ENCODE measurements around the gene SKI.

SKI gene

DNA sequence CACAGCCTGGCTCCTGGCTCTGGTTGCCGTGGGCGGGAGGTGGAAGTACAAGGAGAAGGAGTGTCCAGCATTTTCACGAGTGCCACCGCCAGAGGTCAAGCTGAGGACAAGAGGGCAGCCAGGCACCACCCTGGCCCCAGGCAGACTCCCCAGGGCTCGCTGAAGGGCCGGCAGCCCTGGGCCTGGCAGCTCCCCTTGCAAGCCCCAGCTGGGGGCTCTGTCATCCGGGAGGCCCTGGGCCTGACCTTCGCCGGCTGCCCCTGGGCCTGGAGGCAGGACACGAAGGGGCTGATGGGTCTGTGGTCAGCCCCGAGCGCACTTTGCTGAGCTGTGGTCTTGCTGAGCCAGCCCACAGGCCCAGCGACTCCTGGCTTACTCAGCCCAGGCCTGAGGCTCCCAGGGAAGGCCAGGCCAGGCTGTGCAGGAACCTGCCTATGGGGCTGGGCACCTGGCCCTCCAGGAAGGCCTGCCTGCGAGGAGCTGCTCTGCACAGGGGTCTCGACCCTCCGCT, 88.4 kb downstream of the SKI start:
- TF ChIP-seq, protein P1, sequence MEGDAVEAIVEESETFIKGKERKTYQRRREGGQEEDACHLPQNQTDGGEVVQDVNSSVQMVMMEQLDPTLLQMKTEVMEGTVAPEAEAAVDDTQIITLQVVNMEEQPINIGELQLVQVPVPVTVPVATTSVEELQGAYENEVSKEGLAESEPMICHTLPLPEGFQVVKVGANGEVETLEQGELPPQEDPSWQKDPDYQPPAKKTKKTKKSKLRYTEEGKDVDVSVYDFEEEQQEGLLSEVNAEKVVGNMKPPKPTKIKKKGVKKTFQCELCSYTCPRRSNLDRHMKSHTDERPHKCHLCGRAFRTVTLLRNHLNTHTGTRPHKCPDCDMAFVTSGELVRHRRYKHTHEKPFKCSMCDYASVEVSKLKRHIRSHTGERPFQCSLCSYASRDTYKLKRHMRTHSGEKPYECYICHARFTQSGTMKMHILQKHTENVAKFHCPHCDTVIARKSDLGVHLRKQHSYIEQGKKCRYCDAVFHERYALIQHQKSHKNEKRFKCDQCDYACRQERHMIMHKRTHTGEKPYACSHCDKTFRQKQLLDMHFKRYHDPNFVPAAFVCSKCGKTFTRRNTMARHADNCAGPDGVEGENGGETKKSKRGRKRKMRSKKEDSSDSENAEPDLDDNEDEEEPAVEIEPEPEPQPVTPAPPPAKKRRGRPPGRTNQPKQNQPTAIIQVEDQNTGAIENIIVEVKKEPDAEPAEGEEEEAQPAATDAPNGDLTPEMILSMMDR (IDR thresholded peaks at IDR 0.05; ENCODE audit: borderline replicate concordance, insufficient read depth, low read depth, low read length): no peak
- no peak overlapping the region for H3K4me3 ChIP-seq (ENCODE audit: low read depth, low read length)

DNA sequence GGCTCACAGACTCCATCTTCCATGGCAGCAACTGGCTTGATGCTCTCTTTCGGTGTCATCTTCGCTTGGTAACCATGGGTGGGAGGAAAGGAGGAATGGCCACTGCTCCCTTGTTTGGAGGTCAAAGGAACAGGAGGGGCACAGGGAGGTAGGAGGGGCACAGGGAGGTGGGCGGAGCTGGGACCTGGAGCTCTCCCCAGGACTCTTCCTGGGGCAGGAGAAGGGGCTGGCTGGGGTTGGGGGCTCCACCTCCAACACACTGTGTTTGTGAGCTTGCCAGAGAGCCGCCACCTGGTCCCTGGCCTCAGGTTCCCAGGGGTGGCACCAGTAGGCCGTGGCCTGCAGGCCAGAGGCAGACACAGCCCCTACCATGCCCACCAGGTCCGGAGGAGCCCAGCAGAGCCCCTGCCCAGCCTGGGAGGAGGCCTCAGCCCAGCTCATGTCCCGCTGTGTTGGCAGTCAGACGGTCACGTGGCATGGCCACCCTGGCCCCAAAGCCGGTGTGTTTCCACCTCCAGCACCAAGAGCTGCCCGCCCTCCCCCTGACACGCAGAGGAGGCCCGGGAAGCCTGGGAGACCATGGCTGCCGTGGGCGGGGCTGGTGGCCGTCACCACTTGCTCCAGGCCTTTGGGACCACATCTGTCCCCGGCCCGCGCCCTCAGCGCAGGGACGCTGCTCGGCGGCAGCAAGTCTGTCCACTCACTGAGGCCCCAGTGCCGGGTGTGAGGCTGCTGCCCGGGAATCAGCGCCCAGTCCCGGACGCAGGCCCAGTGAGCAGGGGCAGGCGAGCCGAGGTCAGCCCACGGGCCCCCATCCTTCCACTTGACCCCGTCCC, 89.3 kb downstream of the SKI start:
- TF ChIP-seq, protein P1 (IDR thresholded peaks at IDR 0.05; ENCODE audit: borderline replicate concordance, insufficient read depth, low read depth, low read length): no peak
- H3K4me3 ChIP-seq (ENCODE audit: low read depth, low read length): no peak overlapping the region

DNA sequence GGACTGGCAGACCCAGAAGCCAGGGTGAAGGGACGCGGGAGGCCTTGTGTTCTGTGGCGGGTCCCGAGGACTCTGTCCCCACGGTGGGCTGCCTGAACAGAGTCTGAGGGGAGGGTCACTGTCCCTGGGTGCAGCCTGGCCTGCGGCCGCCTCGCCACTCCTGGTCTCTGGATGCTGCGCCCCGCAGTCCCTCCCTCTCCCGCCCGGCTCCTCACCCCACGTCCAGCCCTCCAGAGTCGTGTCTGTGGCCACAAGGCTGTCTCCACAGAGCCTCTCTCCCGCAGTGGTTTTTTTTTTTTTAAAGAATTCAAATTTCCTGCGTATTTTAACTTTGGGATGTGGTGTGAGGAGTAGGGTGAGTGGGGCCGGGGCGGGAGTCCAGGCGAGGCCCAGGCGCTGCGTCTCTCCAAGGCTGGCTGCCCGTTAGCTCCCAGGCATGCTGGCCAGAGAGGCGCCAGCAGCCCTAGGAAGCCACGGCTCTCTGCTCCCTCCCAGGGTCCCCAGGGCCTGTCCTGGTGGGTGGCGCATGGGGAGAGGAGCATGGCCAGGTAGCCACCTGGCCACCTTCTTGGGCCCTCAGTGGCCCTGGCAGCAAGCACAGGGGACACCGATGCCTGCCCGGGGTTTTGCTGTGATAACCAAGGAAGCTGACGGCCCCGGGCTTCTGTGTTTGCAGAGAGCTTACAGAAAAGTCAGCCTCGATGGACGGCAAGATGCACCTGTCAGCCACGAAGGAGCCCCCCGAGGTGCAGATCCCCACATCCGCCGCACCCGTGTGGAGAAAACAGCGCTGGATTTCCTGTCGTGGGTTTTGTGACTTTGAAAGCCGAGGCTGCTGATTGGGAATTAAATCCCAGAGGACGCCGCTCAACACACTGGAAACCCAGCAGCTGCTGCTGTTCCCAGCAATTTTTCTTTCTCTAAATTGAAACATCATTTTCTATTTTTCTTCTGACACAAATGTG, 90.5 kb downstream of the SKI start:
- no peak overlapping the region for H3K4me3 ChIP-seq (ENCODE audit: low read depth, low read length)
- TF ChIP-seq, protein P1 (IDR thresholded peaks at IDR 0.05; ENCODE audit: borderline replicate concordance, insufficient read depth, low read depth, low read length): no peak

DNA sequence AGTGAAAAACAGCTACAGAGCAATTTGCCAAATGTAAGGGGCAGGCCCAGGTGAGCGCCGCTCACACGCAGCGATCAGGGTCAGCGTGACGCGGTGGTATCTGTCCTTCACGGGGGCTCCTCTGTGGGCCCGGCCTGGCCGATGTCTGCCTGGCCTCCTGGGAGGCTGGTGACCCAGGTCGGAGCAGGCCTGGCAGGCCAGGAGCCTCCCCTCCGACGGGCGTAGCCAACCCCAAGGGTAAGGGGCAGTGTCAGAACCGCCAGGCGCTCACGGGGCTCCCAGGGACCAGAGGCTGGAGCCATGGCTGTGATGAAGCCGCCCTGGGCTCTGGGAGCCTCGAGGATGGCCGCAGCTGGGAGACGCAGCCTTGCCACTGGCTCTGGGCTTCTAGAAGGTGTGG, 91.2 kb downstream of the SKI start:
- H3K4me3 ChIP-seq (ENCODE audit: low read depth, low read length): no peak overlapping the region
- TF ChIP-seq, protein P1 (IDR thresholded peaks at IDR 0.05; ENCODE audit: borderline replicate concordance, insufficient read depth, low read depth, low read length): no peak

DNA sequence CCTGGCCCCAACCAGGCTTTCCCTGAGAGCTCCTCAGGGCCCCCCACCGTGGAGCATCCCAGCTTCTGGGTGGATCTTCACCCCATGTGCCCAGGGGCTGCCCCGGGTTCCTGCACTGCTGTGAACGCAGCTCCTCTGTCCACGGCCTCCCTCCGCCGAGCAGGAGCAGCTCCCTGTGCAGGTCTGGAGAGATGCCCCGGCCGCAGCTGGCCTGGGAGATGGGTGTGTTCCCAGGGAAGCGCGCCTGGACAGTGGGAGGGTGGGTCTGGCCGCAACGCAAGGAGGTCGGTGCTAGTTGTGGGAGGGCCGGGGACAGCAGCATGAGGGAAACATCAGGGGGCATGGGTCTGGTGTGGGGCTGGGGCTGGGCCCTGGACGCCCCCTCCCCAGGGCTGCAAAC, 91.9 kb downstream of the SKI start:
- H3K4me3 ChIP-seq (ENCODE audit: low read depth, low read length): no peak overlapping the region
- TF ChIP-seq, protein P1 (IDR thresholded peaks at IDR 0.05; ENCODE audit: borderline replicate concordance, insufficient read depth, low read depth, low read length): no peak

DNA sequence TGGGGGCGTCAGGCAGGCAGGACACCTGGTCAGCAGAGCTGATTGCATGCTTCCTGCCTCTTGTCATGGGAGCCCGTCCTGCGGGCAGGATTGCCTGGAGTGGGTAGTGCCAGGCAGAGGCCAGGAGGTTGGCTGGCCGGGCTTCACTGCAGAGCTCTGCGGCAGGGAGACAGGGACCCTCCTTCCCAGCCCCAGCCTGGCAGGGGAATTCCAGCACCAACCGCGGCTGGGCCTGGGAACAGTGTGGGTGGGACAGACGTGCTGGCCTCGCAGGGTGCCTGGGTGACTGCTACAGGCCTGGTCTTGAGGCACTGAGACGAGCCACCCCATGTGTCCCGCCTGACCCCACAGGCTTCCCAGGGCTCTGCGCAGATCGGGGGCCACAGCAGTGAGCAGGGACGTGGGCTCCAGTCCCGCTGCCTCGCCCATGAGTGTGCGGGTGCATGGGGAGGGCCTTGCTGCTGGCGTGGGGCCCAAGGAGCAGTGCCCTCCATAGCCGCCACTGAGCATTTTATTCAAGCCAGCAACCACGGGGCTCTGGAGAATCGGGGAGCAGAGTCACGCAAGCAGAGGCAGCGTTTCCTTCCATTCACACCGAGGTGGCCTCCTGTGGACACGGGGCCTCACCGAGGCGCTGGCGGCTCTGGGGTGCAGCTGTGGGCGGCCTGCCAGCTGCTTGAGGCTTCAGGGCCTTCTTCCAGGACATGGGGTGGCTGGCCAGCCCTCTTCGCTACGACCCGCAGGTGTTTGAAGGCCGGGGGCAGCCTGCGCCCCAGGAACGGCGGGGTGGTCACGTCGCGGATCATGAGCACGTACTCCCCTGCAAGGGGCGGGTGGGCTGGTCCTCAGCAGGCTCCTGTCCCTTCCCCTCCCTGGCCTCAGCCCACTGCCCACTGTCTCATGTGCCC, 92.9 kb downstream of the SKI start:
- no peak overlapping the region for H3K4me3 ChIP-seq (ENCODE audit: low read depth, low read length)
- TF ChIP-seq, protein P1 (IDR thresholded peaks at IDR 0.05; ENCODE audit: borderline replicate concordance, insufficient read depth, low read depth, low read length): no peak

Measured in GM12875 (cell line).